ENCODE results near the gene PSMG3.

The PSMG3 gene

DNA sequence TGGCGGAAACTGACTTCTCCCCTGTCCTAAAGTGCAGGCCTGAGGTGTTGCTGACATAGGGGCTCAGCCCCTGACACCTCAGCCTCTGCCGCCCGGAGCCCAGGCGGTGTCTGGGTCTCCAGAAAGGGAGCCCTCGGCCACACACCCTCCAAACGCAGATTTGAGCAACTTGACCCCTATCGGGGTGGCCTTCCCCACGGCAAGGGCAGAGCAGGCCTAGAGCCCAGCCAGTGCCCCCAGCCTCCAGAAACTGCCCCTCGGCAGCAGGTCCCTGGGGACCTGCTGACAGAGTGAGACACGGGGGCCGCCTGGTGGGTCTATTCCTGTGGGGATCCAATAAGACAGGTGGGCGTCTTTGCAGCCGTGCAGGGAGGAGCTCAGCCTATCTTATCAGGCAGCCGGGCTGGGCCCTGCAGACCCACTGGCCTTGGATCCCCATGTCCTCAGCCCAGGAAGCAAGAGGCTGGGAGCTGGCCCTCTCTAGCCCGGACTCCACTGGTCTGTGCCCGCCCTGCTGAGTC lies 24.9 kb downstream of the PSMG3 start:
- DNase-seq (ENCODE audit: low read depth) = no peak

DNA sequence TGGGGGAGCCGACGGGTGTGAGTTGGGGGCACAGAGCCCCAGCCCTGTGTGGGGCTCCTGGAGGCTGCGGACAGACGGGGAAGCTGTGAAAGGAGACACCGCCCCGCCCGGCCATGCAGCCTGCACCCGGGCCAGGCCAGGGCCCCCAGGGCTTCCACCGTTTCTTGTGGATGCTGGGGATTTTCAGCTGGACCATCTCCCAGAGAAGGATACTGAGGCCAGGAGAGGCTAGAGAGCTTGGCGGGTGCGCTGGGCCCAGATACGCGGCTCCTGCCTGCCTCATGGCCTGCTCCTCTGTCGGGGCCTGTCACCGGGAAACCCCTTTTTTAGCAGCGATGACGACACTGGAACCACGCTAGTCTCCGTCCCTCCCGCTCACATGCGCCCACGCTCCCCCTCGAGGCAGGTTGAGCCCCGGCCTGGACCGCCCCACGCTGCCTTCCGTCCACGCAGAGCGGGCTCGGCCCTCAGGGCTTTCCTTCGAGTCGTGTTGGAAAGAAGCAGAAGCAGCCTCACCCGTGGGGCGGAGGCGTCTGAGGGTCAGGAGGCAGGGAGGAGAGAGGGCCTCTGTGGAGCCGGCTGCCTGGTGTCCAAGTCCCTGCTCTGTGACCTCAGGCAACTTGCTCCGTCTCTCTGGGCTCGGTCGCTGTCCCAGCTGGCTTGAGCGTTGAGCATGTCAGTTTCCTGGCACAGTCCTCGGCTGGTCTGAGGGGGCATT lies 25.5 kb downstream of the PSMG3 start:
- DNase-seq (ENCODE audit: low read depth) = no peak

DNA sequence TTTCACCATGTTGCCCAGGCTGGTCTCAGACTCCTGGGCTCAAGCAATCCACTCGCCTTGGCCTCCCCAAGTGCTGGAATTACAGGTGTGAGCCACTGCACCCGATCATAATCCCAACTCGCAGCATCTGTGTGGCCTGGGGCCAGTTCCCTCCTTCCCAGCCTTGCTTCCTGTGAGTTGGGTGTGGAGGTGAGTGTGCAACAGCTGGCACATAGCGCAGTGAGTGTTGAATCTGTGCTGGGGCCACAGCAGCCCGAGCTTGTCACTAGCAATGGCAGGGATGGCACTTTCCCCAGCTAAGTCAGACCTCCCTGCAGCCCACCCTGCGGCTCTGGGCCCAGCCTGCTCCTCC lies 26.0 kb downstream of the PSMG3 start:
- no peak for DNase-seq (ENCODE audit: low read depth)

DNA sequence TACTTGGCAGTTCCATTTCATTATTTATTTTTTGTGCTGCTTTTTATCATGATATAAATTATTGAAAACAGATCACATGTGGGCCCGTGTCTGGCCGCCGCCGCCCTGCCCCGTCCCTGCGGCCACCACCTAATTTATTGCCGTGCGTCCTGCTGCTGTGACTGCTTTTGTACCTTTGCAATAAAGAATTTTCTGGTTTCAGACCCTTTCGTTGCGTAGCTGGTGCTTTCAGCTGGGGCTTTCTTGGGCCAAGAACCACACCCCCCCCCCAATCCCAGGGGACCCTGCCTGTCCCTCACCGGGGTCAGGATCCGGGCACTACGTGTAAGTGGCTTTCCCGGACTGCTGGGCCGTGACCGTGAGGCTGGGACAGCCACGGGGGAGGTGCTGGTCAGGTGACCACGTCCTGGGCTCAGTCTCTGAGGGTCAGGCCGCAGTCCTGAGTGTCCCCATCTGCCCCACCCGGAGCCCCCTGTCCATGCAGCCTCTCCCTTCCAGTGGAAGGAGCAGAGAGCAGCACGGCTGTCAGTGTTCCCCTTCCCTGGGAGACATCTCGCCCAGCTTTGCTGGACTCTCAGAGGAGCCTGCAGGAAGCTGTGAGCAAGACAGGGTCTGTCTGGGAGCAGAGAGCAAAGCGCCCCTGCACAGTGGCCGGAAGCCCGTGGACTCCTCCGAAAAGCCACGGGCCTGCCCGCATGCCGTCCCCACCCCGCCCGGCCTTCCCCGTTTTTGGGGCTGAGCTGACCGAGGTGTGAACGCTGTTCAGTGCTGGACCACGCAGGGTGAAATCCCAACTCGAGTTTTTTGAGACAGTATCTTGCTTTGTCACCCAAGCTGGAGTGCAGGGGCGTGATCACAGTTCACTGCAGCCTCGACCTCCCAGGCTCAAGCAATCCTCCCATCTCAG lies 26.7 kb downstream of the PSMG3 start:
- no peak for DNase-seq (ENCODE audit: low read depth)

DNA sequence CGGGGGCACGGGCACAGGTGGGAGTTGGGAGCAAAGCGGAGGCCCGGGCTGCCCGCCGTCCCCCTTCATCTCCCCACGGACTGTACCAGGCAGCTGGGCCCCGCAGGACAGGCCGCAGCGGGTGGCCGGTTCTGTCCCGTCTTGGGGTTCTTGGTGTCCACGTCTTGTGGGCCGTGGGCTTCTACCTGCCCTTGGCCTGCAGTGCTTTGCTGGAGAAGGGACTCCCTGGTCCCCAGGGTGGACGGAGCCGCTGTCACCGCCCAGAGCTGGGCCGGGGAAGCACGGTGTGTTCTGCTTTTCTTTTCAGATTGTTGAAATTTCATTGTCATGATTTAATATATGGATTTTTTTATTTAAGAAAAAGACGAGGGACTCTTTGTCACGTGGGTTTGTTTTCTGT lies 27.5 kb downstream of the PSMG3 start:
- DNase-seq (ENCODE audit: low read depth) = no peak

DNA sequence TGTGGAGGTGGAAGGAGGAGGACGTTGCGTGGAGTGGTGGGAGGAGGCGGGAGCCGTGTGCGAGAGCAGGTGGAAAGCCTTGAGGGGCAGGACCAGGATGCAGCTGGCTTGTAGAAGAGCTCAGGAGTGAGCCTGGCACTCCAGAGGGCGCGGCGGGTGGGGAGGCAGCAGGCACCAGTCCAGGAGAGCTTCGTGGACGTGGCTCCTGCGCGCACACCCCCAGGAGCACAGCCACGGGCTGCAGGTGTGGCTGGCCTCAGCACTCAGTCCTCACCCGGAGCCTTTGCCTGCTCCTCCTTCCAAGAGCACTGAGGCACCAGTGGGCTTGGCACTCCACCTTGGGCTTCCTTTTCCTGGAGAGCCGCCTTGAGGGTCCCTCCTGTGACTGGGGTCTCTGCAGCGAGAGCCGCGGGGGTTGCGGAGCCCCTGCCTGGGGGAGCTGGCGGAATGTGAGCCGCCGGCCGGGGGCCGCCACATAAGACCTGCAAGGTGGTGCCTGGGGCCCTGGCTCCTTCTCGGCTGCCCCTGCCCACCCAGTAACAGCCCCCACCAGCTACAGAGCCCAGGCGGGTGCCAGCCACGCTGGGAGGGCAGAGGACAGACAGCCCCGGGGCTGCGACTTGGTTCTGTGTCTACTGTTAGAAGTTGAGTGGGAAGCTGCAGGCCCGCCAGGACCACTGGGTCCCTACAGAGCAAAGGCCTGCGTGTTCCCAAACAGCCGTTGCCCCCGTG lies 28.2 kb downstream of the PSMG3 start:
- no peak for DNase-seq (ENCODE audit: low read depth)

DNA sequence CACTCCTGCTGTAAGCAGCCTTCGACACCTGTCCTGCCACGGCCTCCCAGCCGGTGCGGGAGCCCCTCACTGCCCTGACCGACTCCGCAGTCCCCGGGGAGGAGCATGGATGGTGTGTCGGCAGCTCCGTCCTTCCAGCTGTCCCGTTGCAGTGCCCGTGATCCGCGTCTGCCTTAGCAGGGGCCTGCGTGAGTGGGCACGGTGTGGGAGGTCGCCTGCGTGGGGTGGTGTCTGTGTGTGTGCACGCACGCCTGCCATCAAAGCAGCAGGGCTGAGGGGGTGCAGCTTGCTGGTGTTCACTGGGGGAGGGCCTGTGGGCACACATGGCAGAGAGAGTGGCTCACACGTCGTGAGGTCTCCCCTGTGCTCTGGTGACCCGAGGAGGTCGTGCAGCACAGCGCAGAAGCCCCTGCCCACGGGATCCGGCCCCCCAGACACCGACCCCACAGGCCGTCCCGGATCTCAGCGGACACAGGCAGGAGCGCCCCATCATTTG lies 29.0 kb downstream of the PSMG3 start:
- DNase-seq (ENCODE audit: low read depth) = no peak

DNA sequence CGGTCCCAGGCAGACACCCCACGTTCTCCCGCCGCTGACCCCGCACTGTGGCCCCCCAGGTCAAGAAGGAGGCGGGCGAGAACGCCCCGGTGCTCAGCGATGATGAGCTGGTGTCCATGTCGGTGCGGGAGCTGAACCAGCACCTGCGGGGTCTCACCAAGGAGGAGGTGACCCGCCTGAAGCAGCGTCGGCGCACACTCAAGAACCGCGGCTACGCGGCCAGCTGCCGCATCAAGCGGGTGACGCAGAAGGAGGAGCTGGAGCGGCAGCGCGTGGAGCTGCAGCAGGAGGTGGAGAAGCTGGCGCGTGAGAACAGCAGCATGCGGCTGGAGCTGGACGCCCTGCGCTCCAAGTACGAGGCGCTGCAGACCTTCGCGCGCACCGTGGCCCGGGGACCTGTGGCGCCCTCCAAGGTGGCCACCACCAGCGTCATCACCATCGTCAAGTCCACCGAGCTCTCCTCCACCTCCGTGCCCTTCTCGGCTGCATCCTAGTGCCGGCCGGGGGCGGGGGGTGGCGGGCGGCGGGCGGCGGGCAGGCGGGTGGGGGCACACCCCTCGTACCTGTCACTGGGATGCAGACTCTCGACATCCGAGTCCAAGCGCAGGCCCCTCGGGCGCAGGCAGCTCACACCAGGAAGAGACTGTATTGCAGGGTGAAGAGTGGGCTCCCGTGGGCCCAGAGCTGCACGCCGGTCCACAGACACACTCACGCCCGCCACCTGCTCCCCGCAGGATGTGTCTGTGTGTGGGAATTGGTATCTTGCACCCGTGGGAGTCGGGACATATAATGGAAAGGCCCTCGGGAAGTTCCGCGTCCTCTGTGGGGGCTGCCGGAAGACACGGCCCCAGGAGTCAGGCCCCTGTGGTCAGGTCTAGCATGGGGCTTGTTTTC lies 29.7 kb downstream of the PSMG3 start:
- DNase-seq (ENCODE audit: low read depth) = no peak

DNA sequence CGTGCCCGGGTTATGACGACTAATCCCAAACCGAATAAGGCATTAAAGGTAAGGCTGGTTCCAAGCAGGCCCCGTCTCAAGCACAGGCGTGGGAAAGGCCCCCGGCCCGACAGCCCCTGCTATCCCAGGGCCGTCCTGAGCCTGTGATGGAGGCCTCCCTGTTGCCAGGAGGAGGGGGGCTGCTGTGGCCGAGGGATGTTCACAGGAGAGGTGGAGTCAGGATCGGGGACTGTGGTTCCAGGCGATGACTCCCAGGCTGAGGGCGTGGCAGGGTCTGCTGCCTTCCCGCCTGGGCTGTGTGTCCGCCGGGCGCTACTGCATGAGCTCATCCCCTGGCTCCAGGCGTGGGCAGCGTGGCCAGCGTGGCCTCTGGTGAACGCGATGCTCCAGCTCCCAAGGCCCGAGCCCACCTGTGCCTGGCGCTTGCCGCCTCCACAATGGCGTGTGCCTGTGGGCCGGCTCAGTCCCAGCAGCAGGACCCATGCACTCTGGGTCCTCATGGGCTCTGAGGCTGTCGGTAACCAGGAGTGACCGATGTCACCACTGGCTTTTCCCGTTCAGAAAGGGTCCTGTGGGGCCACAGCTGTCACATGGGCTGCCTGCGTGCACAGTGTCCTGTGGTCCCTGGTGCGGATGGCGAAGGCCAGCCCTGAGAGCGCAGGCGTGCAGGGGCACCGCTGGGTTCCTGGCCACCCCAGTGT lies 30.5 kb downstream of the PSMG3 start:
- no peak for DNase-seq (ENCODE audit: low read depth)

DNA sequence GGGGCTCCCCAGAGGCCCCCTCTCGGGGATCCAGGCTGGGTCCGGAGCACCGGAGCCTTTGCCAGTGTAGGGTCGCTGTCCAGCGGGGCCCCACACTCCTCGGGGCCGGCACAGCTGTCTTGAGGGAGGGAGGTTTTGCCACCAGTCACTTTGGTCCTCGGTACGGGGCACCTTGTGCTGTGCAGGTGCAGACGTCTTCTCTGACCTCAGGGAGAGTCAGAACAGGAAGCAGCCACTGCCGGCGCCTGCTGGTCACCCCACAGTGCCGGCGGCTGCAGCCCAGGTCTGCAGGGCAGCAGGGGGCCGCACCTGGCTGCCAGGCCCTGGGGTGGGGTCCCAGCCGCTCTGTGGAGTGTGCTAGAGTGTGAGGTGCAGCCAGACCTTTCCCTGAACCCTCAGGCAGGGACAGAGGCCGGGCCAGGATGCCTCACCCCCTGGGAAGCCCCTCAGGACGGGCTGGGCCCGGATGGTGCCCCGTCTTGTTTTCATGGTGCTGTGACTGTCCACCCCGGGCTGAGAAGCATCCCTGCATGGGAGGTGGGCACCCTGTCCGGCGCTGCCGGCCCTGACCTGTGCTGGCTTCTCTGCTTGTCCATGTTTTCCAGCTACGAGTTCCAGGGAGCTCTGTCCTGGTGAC lies 31.2 kb downstream of the PSMG3 start:
- no peak for DNase-seq (ENCODE audit: low read depth)

DNA sequence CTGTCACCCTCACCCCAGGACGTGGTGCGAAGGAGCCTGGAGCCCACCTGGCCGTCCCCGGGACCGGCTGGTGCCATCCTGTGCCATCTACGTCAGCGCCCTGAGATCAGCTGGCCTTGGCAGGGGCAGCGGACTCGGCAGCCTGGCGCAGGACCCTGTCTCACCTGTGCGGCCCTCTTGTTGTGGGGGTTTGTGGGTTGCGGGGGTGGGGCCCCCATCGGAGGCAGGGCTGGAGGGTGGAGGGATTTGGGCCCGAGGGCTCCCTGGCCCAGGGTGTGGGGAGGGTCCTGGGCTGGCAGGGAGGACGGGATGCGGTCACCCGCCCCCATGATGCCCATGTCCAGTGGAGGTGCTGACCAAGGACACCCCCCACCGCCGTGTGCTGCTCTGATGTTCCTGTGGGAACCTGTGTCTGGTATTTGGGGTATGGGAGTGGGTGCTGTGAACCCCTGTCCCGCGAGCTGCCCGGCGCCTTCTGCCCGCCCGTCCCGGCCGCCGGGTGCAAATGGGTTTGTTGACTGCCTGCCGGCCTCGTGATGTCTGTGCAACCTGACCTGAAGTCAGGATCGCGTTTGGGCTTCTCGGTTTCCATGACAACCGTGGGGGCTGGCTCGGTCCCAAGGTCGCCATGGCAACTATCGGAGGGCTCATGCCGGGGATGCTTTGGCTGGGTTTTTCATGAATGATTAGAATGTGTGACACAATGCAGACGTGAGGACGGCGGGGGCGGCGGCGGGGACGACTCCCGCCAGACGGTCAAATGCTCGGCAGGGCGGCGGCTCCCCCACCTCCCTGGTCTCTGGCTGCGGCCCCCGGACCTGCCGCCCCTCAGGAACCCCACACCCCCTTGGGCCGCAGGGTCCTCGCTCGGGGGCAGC lies 32.1 kb downstream of the PSMG3 start:
- DNase-seq (ENCODE audit: low read depth) = no peak

DNA sequence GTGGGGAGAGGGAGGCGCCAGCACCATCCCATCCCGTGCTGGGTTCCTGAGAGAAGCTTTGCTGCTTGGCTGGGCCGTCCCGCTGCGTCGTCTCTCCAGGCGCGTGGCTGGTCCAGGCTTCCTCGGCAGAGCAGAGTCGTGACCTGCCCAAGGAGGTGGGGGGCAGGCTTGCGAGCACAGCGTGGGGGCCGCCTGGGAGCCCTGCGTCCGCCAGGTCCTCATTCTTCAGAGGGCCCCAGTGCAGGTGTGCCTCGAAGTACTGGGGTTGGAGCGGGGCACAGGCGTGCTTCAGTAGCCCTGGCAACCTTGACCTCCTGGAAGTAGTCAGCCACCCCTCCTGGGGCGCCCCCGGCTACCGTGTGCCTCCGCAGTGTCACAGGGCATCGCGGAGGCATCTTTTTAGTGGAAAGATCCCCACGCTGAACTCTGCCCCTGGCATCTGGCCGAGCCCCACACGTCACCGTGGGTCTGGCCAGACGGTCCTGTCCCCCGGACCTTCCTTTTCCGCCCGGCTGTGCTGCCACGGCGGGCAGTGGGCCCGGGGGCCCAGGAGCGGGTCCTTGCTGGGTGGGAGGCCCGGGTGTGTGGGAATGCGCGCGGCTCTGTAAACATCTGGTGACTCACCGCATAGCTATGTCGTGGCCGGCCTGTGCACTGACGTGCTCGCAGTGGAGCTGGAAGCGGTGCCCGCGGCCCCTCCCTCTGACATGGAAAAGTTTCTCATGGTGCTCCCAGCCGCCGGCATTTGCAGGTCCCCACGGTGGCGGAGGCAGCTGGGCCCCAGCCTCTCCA lies 32.9 kb downstream of the PSMG3 start:
- DNase-seq (ENCODE audit: low read depth) = no peak

DNA sequence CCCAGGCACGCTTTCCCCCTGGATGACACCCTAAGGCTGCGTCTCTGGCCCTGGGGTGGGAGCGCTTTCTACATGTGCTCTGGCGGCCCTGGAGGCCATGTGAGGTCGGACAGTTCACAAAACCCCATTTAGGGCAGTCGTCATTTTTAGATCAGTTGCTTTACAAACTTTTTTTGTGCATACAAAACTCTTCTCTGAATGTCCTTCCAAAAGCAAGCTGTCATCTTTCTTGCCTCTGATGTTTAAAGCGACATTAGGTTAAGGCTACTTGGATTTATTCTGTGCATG lies 33.4 kb downstream of the PSMG3 start:
- no peak for DNase-seq (ENCODE audit: low read depth)

DNA sequence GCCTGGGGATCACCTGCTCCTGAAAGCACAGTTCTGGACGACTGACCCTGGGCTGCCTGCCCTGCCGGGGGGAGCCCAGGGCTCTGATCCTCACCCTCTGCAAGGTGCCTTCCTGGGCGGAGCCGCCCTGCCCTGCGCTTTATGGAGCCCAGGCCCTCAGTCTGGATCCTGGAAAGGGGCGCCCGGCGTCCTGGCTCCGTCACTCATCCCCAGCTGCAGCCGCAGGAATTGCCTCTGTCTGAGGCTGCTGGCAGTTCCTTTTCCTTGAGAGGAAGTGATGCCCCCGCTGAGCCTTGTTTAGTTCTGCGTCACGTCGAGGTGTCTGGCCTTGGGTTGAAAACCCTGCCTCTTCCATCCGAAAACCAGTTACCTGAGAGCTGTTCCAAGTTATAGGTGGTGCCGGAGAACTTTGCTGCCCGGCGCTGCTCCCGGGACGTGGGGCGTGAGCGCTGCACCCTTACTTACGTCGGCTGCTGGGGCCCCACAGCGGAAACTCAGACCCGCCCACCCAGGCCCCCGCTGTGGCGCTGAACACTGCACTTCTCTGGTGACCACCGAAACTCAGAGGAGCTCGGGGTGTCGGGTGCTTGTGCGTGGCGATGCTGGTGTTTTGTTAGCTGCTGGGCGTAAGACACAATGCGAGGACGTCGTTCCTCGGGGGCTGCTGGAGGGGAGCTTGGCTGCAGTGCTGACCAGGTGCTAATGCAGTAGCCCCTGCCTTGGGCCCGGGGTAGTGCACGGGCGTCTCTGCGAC lies 34.0 kb downstream of the PSMG3 start:
- DNase-seq (ENCODE audit: low read depth) = no peak

DNA sequence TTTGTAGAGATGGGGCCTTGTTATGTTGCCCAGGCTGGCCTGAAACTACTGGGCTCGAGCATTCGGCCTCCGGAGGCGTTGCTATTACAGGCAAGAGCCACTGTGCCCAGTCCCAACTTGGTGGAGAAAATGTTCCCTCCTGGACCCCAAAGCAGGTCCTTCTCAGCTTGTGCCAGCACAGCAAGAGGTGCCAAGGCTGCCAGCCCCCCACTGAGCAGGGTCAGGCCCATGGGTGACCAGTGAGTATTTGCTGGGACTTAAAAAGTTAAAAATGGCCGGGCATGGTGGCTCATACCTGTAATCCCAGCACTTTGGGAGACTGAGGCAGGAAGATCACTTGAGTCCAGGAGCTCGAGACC lies 34.8 kb downstream of the PSMG3 start:
- no peak for DNase-seq (ENCODE audit: low read depth)

DNA sequence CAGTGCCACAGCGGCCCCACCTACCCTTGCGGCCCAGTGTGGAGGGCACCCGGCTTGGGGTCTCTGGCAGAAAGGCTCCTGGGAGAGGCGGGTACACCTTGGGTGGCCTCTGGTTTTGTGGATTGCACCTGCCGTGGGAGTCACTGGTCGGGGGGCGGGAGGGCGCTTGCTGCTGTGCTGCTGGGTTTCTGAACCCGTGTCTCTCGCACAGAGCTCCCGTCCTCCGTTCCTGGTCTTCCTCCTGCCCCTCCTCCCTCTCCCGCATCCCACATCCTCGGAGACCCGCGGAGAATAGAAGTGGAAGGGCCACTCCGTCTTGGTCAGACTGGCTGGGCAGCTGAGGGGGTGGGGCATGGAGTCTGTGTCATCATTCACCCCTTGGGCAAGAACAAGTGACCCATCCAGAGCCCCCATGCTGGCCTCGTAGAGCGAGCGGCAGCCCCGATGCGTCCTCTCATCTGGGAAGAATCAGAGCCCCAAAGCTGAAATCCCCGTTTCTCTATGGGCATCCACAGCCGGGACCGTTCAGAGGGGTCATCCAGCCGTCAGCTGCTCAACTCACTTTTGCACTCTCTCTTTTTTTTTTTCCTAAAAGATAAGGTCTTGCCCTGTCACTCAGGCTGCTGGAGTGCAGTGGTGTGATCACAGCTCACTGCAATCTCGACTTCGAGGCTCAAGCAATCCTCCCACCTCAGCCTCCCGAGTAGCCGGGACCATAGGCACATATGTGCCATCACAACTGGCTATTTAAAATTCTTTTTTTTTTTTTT lies 35.3 kb downstream of the PSMG3 start:
- no peak for DNase-seq (ENCODE audit: low read depth)

Measured in stimulated activated CD8-positive, alpha-beta memory T cell treated with anti-CD3 and anti-CD28 coated beads, Interleukin-12 subunit alpha, Interleukin-12 subunit beta, amount 100 ng/mL, for 1 hour (primary cell).